Measurements from ENCODE around the gene OR52K1. TPM values are rescaled to one million over a fixed set of nuclear protein-coding genes. Genes with fewer than 3 reads are reported as not detected.

OR52K1 gene
- total RNA-seq = not detected in 2 replicates

GRCh38 chr11:4482445-4482844 is at the start of gene OR52K1:
TSS of gene OR52K1 (plus strand) at chr11:4482646. CDS start at chr11:4488901, 6,255 bp downstream.

GRCh38 chr11:4448995-4449394 is 33.5 kb upstream of the OR52K1 start, which contains the start of gene OR52K2:
TSS of gene OR52K2 (plus strand) at chr11:4449295. CDS start at chr11:4449340, 45 bp downstream.

Other genes starting within 250 kb of the OR52K1 start
- not detected in 2 replicates for gene OR52B4, start 114.3 kb upstream of the OR52K1 start, total RNA-seq
- 14.2 and 16.1 TPM in 2 replicates for gene TRIM21, start 88.9 kb upstream of the OR52K1 start, total RNA-seq
- not detected in 2 replicates for gene OR52K2, start 33.4 kb upstream of the OR52K1 start, total RNA-seq
- not detected in 2 replicates for gene OR52M1, start 62.5 kb downstream of the OR52K1 start, total RNA-seq
- gene OR52I2, start 99.1 kb downstream of the OR52K1 start, total RNA-seq = not detected in 2 replicates
- not detected in 2 replicates for gene OR52I1, start 111.4 kb downstream of the OR52K1 start, total RNA-seq
- gene TRIM68, start 125.6 kb downstream of the OR52K1 start, total RNA-seq = 5.3 and 11.6 TPM in 2 replicates
- not detected in 2 replicates for gene OR51D1, start 154.8 kb downstream of the OR52K1 start, total RNA-seq
- not detected in 2 replicates for gene OR51E1, start 161.3 kb downstream of the OR52K1 start, total RNA-seq
- not detected in 2 replicates for gene OR51E2, start 215.2 kb downstream of the OR52K1 start, total RNA-seq
- not detected in 2 replicates for gene MMP26, start 222.1 kb downstream of the OR52K1 start, total RNA-seq